Measurements from ENCODE around the gene EGFLAM. TPM values are rescaled to one million over a fixed set of nuclear protein-coding genes. Genes with fewer than 3 reads are reported as not detected.

Gene EGFLAM
- total and polyA plus RNA-seq, 9 of the 15 experiments (the other 6 are each of a cell fraction or from before 2014, with no cell fraction given), result 0.09 to 2.5 (median 1.0) TPM

DNA sequence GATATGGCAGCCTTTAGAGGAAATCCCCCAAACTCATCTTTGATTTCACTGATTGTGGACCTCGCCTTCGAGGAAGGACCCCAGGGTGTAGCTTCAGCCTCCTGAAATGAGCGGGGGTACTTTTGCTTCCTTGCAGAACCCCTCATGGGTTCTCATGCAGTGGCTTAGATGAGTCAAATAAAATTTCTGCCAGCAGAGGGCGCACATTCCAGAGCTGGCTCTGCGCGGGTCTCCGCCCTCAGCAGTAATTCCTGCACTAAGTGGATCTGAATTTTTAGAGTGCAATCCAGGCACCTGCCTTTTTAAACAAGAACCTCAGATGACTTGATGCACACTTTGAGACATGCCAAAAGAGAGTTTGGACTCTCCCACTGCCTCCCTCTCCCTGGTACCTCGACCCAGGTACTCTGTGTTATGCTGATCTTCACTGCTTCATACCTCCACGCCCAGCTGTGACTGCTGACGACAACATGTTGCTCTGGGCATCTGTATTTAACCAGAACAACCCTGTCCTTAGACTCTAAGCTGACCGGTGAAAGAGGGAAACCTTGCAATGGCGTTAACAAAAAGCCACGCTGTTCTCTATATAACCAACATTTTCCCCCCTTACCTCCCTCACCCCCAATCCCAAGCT, 7.3 kb downstream of the EGFLAM start (continued):
- TF ChIP-seq, protein P1, sequence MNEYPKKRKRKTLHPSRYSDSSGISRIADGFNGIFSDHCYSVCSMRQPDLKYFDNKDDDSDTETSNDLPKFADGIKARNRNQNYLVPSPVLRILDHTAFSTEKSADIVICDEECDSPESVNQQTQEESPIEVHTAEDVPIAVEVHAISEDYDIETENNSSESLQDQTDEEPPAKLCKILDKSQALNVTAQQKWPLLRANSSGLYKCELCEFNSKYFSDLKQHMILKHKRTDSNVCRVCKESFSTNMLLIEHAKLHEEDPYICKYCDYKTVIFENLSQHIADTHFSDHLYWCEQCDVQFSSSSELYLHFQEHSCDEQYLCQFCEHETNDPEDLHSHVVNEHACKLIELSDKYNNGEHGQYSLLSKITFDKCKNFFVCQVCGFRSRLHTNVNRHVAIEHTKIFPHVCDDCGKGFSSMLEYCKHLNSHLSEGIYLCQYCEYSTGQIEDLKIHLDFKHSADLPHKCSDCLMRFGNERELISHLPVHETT (CRISPR knock-in tag; conservative IDR thresholded peaks at IDR 0.05 in 1 of 2, IDR thresholded peaks at IDR 0.05 in 1 of 2), result no peak
- TF ChIP-seq KLF1 (tag; IDR thresholded peaks at IDR 0.05), result no peak

DNA sequence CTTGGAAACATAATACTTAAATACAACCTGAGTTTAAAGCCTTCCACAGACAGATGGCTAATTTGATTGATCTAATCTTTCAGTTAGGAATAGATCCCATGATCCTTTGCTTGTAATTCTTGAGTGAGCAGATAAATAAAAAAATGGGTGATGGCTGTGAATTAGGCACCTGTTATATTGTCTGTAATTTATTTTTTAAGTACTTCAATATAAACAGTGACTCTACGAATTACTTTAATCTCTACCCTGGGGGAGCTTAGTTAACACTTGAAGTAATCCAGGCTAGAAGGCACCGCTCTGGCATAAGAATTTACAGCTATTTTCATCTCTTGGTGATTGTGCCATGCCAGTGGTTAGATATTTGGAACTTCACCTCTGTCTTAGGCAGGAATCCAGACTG, 9.0 kb downstream of the EGFLAM start:
- H3K4me1 ChIP-seq (replicated peaks in 1 of 2; ENCODE audit: control insufficient read depth in 2 of 2, insufficient read depth in 2 of 2, low read length in 2 of 2), result no peaks in the 10 kb centered on the region
- H3K27ac ChIP-seq (ENCODE audit: extremely low read depth, low read depth, low read length), result no peak overlapping the region
- no peaks in the 10 kb centered on the region for H4K20me1 ChIP-seq (replicated peaks; ENCODE audit: control insufficient read depth, insufficient read depth, low read length)
- WGBS (ENCODE audit: insufficient coverage, low coverage, missing lambda C conversion rate), result 26% methylated on average over 2 of the region's 2 CpGs
- H3K9me3 ChIP-seq (replicated peaks; ENCODE audit: control insufficient read depth, insufficient read depth, low read depth, low read length), result no peaks in the 10 kb centered on the region
- no peak overlapping the region for H3K4me3 ChIP-seq
- H3K79me2 ChIP-seq (ENCODE audit: control insufficient read depth, insufficient read depth, low read length), result no peaks in the 10 kb centered on the region
- DNase-seq (ENCODE audit: extremely low read depth in 1 of 4, low spot score in 3 of 4) (no peak), FAIRE-seq (no peak), ATAC-seq (no peak)
- H2AFZ ChIP-seq (ENCODE audit: low read depth, low read length), result no peak overlapping the region
- H3K27me3 ChIP-seq (ENCODE audit: control insufficient read depth in 2 of 2, insufficient read depth in 2 of 2, low read length in 2 of 2), result peaks cover 6 to 11% of the 10 kb centered on the region in 2 experiments; a peak in 2 of 5 replicates
- no peak overlapping the region for H3K9ac ChIP-seq (ENCODE audit: insufficient read depth in 1 of 2, low read depth in 2 of 2, low read length in 2 of 2)
- BruUV-seq (replicated peaks), result no TSS peak
- intact Hi-C loops (cut with micrococcal nuclease), result loop anchor here (10.0 kb wide), 1 partner anchor 537 kb away; no protein-coding TSS in a partner anchor
- no peaks in the 10 kb centered on the region for H3K36me3 ChIP-seq (ENCODE audit: control insufficient read depth, insufficient read depth, low read length)
- in situ Hi-C loops (cut with MboI), result no loop called here
- TF ChIP-seq, protein P2, sequence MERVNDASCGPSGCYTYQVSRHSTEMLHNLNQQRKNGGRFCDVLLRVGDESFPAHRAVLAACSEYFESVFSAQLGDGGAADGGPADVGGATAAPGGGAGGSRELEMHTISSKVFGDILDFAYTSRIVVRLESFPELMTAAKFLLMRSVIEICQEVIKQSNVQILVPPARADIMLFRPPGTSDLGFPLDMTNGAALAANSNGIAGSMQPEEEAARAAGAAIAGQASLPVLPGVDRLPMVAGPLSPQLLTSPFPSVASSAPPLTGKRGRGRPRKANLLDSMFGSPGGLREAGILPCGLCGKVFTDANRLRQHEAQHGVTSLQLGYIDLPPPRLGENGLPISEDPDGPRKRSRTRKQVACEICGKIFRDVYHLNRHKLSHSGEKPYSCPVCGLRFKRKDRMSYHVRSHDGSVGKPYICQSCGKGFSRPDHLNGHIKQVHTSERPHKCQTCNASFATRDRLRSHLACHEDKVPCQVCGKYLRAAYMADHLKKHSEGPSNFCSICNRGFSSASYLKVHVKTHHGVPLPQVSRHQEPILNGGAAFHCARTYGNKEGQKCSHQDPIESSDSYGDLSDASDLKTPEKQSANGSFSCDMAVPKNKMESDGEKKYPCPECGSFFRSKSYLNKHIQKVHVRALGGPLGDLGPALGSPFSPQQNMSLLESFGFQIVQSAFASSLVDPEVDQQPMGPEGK (CRISPR knock-in tag; IDR thresholded peaks at IDR 0.05; ENCODE audit: borderline replicate concordance), result no peak
- TF ChIP-seq ZNF707 (CRISPR knock-in tag; conservative IDR thresholded peaks at IDR 0.05) (no peak), CCNT2 (IDR thresholded peaks at IDR 0.05; ENCODE audit: borderline replicate concordance, extremely low read depth, insufficient read length, low read depth, low read length) (no peak)
- ChIA-PET POLR2A (interaction anchor here (0.6 to 1.3 kb wide), 2 partner anchors 17 to 21 kb away, joined by 3 to 4 read pairs; no protein-coding TSS in a partner anchor), CTCF (ENCODE audit: low intra/inter-chr PET ratio) (no interaction called here)
- H3K9me1 ChIP-seq (ENCODE audit: control insufficient read depth, insufficient read depth, low read length), result no peaks in the 10 kb centered on the region
- no peak overlapping the region for H3K4me2 ChIP-seq (ENCODE audit: insufficient read depth, low read length)

All from K562 (cell line).